GM23248 (cell line): ENCODE measurements around the gene SH3BP2.

Source experiments
- EZH2 ChIP-seq: fragments of 200-600 bp; sonication (generic); IDR thresholded peaks from 2 replicates; pipeline ENCODE4 v1.6.1; 2018; ENCODE audit warnings: antibody characterized with exemption, mild to moderate bottlenecking; ENCODE audit not compliant: insufficient read depth, poor library complexity, severe bottlenecking
- EZH2phosphoT487 ChIP-seq: fragments of 200-600 bp; sonication (generic); IDR thresholded peaks from 2 replicates; pipeline ENCODE4 v1.6.1; 2018; ENCODE audit warnings: antibody characterized with exemption, moderate library complexity, mild to moderate bottlenecking, low read depth; ENCODE audit not compliant: insufficient read depth

DNA sequence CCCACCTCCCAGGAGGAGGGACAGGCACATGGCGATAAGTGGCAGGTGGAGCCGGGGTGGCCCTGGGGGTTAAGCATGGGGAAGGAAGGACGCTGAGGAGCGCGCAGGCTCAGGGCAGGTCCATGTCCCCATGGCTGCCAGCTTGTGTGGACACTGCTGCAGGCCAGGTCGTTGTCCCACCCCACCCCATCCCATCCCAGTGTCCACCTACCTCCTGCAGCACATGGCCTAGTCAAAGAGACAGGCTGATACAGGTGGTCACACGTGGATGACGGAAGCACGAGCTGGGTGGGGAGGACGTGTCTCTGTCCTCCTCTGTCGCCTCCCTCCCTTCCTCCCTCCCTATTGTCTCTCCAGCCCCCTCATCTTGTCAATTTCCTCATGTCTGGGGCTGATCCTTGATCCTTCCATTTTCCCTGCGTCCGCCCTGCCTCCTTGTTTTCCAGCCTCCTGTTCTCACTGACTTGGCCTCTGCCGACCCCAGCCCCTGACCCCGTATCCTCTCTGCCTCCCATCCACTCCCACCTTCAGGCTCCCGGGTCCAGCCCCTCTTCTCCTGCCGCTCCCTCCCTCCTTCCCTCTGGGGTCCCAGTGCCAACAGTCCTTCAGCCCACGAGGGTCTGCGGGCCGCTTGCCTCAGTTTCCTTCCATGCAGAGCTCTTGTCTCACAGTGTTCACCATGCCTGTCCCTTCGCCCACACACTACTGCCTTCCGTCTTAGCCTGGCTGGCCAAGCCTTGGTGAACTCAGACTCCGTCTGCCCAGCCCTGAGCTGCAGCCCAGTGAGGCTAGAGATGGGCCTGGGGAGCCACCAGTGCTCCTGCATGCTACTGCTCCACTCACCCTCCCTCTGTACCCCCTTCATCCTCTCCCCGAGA lies 35.2 kb downstream of the SH3BP2 start:
- TF ChIP-seq EZH2 (no peak), EZH2phosphoT487 (no peak)
